ENCODE data around the gene UGT3A2. TPM values are rescaled to one million over a fixed set of nuclear protein-coding genes. Genes with fewer than 3 reads are reported as not detected.

Gene UGT3A2
- total and polyA plus RNA-seq, 2 of the 8 experiments (the other 6 are each of a cell fraction or from before 2014, with no cell fraction given) = 19.4 to 28.8 TPM

- no peak for TF ChIP-seq RBBP5 (IDR thresholded peaks at IDR 0.05; ENCODE audit: borderline replicate concordance, low read depth, low read length)
- no peak for TF ChIP-seq TAF1 (IDR thresholded peaks at IDR 0.05; ENCODE audit: low read depth, low read length)
- TF ChIP-seq BCL11A (IDR thresholded peaks at IDR 0.05; ENCODE audit: low read depth in 2 of 2, low read length in 2 of 2) = no peak
- TF ChIP-seq E2F6 (IDR thresholded peaks at IDR 0.05) = no peak
Observed at GRCh38 chr5:36057386-36057785, 9.3 kb downstream of the UGT3A2 start (continued).

Measured in H1 (cell line).